ENCODE results near the gene CCDC12. TPM values are rescaled to one million over a fixed set of nuclear protein-coding genes. Genes with fewer than 3 reads are reported as not detected.
"Not testable (repeated sequence)": the region's sequence is repeated elsewhere in the genome, so short reads cannot be mapped to it uniquely, and the experiment has no call there.

Gene CCDC12
- total RNA-seq, 1 donor from 2014 or later, result 17.9 TPM

- no peak for DNase-seq (ENCODE audit: low spot score)
- Mint-ChIP-seq H3K4me3 (no peak overlapping the region), H3K36me3 (peaks cover 30% of the 10 kb centered on the region), H3K9me3 (peaks cover 3% of the 10 kb centered on the region), H3K27ac (no peak overlapping the region), H3K4me1 (no peaks in the 10 kb centered on the region), H3K27me3 (ENCODE audit: insufficient read depth, low read depth) (peaks cover 4% of the 10 kb centered on the region)
- H3K4me3 ChIP-seq, result no peak overlapping the region
- no peak overlapping the region for H3K27ac ChIP-seq
- H3F3A ChIP-seq (ENCODE audit: low read depth), result peaks cover 3% of the 10 kb centered on the region
- H3K4me2 ChIP-seq, result no peak overlapping the region
- H2AFZ ChIP-seq (replicated peaks), result no peak overlapping the region
- no peaks in the 10 kb centered on the region for H3K9me3 ChIP-seq (ENCODE audit: low read depth)
- no peak for TF ChIP-seq EZH2 (IDR thresholded peaks at IDR 0.05)
- TF ChIP-seq, protein P1, sequence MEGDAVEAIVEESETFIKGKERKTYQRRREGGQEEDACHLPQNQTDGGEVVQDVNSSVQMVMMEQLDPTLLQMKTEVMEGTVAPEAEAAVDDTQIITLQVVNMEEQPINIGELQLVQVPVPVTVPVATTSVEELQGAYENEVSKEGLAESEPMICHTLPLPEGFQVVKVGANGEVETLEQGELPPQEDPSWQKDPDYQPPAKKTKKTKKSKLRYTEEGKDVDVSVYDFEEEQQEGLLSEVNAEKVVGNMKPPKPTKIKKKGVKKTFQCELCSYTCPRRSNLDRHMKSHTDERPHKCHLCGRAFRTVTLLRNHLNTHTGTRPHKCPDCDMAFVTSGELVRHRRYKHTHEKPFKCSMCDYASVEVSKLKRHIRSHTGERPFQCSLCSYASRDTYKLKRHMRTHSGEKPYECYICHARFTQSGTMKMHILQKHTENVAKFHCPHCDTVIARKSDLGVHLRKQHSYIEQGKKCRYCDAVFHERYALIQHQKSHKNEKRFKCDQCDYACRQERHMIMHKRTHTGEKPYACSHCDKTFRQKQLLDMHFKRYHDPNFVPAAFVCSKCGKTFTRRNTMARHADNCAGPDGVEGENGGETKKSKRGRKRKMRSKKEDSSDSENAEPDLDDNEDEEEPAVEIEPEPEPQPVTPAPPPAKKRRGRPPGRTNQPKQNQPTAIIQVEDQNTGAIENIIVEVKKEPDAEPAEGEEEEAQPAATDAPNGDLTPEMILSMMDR (IDR thresholded peaks at IDR 0.05), result no peak
- no peaks in the 10 kb centered on the region for H4K20me1 ChIP-seq (ENCODE audit: low read depth)
- no peaks in the 10 kb centered on the region for H3K27me3 ChIP-seq
- no peaks in the 10 kb centered on the region for H3K79me2 ChIP-seq (ENCODE audit: low read depth)
- no peak overlapping the region for H3K9ac ChIP-seq
- H3K36me3 ChIP-seq, result peaks cover 16% of the 10 kb centered on the region
- no peaks in the 10 kb centered on the region for H3K4me1 ChIP-seq
Observed at GRCh38 chr3:46915297-46915822, 61.2 kb downstream of the CCDC12 start.

DNA sequence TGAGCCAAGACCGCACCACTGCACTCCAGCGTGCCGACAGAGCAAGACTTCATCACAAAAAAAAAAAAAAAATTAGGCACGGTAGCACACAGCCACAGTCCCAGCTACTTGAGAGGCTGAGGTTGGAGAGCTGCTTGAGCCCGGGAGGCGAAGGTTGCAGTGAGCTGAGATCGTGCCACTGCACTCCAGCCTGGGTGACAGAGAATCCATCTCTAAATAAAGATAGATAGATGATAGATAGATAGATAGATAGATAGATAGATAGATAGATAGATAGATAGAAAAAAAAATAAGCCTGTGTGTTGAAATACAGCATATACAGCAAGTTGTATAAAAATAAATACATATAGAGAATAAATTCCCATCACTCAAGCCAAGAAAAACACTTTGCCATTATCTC lies 61.7 kb downstream of the CCDC12 start:
- H3K27me3 Mint-ChIP-seq (ENCODE audit: insufficient read depth, low read depth), result peaks cover 4% of the 10 kb centered on the region
- no peak overlapping the region for H3K4me3 Mint-ChIP-seq
- peaks cover 3% of the 10 kb centered on the region for H3K9me3 Mint-ChIP-seq
- peaks cover 13% of the 10 kb centered on the region for H3K36me3 ChIP-seq
- no peak for TF ChIP-seq EZH2phosphoT487 (IDR thresholded peaks at IDR 0.05)
- no peak for TF ChIP-seq EZH2 (IDR thresholded peaks at IDR 0.05)
- TF ChIP-seq, protein P1 (IDR thresholded peaks at IDR 0.05), result no peak
- H3K4me2 ChIP-seq, result no peak overlapping the region
- H4K20me1 ChIP-seq (ENCODE audit: low read depth), result no peaks in the 10 kb centered on the region
- no peaks in the 10 kb centered on the region for H3K4me1 Mint-ChIP-seq
- H2AFZ ChIP-seq (replicated peaks), result no peak overlapping the region
- no peaks in the 10 kb centered on the region for H3K27me3 ChIP-seq
- no peak for DNase-seq (ENCODE audit: low spot score)
- H3F3A ChIP-seq (ENCODE audit: low read depth), result peaks cover 3% of the 10 kb centered on the region
- no peaks in the 10 kb centered on the region for H3K9me3 ChIP-seq (ENCODE audit: low read depth)
- H3K4me3 ChIP-seq, result no peak overlapping the region
- H3K36me3 Mint-ChIP-seq, result peaks cover 27% of the 10 kb centered on the region
- H3K9ac ChIP-seq, result no peak overlapping the region
- no peaks in the 10 kb centered on the region for H3K79me2 ChIP-seq (ENCODE audit: low read depth)
- no peaks in the 10 kb centered on the region for H3K4me1 ChIP-seq
- H3K27ac ChIP-seq, result no peak overlapping the region
- no peak overlapping the region for H3K27ac Mint-ChIP-seq

DNA sequence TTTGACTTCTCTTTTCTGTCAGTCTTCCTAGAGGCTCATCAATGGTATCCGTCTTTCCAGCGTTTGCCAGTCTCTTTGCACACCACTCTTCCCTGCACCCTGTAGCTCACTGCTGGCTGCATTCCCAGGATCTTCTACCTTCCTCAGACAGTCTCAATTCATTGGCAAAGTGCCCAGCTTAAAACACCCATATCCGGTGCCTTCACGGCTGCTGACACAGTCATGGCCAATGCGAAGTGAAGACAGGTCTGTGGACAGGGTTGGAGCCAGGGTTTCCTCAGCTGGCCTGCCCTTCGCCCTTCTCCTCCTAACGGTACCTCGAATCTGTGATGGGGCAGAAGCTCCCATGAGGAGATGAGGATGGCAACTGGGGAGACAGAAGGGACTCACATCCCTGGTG lies 62.9 kb downstream of the CCDC12 start:
- peaks cover 19% of the 10 kb centered on the region for H3K36me3 Mint-ChIP-seq
- no peak for TF ChIP-seq EZH2phosphoT487 (IDR thresholded peaks at IDR 0.05)
- H3K36me3 ChIP-seq, result peaks cover 12% of the 10 kb centered on the region
- no peaks in the 10 kb centered on the region for H3K4me1 ChIP-seq
- no peak overlapping the region for H3K9ac ChIP-seq
- no peaks in the 10 kb centered on the region for H3K79me2 ChIP-seq (ENCODE audit: low read depth)
- H3K9me3 ChIP-seq (ENCODE audit: low read depth), result no peaks in the 10 kb centered on the region
- no peaks in the 10 kb centered on the region for H3K4me1 Mint-ChIP-seq
- H3K27ac ChIP-seq, result no peak overlapping the region
- peaks cover 3% of the 10 kb centered on the region for H3F3A ChIP-seq (ENCODE audit: low read depth)
- H3K4me3 Mint-ChIP-seq, result no peak overlapping the region
- H3K9me3 Mint-ChIP-seq, result peaks cover 3% of the 10 kb centered on the region
- no peak overlapping the region for H2AFZ ChIP-seq (replicated peaks)
- H3K27me3 Mint-ChIP-seq (ENCODE audit: insufficient read depth, low read depth), result peaks cover 4% of the 10 kb centered on the region
- no peak overlapping the region for H3K4me3 ChIP-seq
- DNase-seq (ENCODE audit: low spot score), result no peak
- H3K4me2 ChIP-seq, result no peak overlapping the region
- H3K27me3 ChIP-seq, result no peaks in the 10 kb centered on the region
- no peak overlapping the region for H3K27ac Mint-ChIP-seq
- H4K20me1 ChIP-seq (ENCODE audit: low read depth), result no peaks in the 10 kb centered on the region

DNA sequence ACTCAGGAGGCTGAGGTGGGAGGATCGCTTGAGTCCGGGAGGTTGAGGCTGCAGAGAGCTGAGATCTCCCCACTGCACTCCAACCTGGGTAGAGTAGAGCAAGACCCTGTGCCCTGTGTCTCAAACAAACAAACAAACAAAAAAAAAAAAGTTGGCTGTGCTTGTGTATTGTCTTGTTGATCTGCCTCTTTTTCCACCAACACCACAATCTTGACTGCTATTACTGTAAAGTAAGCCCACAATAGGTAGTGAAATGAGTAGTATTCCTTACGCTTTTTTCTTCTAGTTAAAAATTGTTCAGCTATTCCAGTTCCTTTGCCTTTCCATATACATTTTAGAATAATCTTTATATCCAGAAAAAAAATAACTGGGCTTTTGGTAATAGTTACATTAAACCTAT lies 63.6 kb downstream of the CCDC12 start:
- no peak overlapping the region for H3K27ac Mint-ChIP-seq
- Histone ChIP-seq H4K20me1 (ENCODE audit: low read depth) (no peaks in the 10 kb centered on the region), H3K4me2 (no peak overlapping the region), H3K79me2 (ENCODE audit: low read depth) (no peaks in the 10 kb centered on the region), H3K4me1 (no peaks in the 10 kb centered on the region), H3F3A (ENCODE audit: low read depth) (peaks cover 3% of the 10 kb centered on the region), H3K27me3 (no peaks in the 10 kb centered on the region), H3K9me3 (ENCODE audit: low read depth) (no peaks in the 10 kb centered on the region), H3K27ac (no peak overlapping the region), H3K4me3 (no peak overlapping the region), H3K36me3 (peaks cover 6% of the 10 kb centered on the region), H2AFZ (replicated peaks) (no peak overlapping the region), H3K9ac (no peak overlapping the region)
- no peak for DNase-seq (ENCODE audit: low spot score)
- no peaks in the 10 kb centered on the region for H3K4me1 Mint-ChIP-seq
- no peak overlapping the region for H3K4me3 Mint-ChIP-seq
- H3K36me3 Mint-ChIP-seq, result peaks cover 12% of the 10 kb centered on the region
- TF ChIP-seq, protein P1 (IDR thresholded peaks at IDR 0.05), result no peak
- no peak for TF ChIP-seq EZH2 (IDR thresholded peaks at IDR 0.05)
- no peak for TF ChIP-seq EZH2phosphoT487 (IDR thresholded peaks at IDR 0.05)
- peaks cover 3% of the 10 kb centered on the region for H3K9me3 Mint-ChIP-seq
- H3K27me3 Mint-ChIP-seq (ENCODE audit: insufficient read depth, low read depth), result no peaks in the 10 kb centered on the region

DNA sequence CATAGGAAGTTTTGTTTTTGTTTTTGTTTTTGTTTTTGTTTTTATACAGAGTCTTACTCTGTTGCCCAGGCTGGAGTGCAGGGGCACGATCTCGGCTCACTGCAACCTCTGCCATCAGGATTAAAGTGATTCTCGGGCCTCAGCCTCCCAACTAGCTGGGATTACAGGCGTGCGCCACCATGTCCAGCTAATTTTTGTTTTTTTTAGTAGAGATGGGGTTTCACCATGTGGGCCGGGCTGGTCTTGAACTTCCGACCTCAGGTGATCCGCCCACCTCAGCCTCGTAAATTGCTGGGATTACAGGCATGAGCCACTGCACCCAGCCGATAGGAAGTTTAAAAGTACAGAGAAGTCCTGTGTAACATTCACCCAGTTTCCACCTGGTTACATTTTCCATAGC lies 65.6 kb downstream of the CCDC12 start:
- not testable (repeated sequence) for H3K36me3 ChIP-seq; H4K20me1 ChIP-seq (ENCODE audit: low read depth); H2AFZ ChIP-seq (replicated peaks); H3K27me3 ChIP-seq; DNase-seq (ENCODE audit: low spot score); H3K9me3 Mint-ChIP-seq; H3K4me1 ChIP-seq; H3K9ac ChIP-seq; H3K36me3 Mint-ChIP-seq; H3K9me3 ChIP-seq (ENCODE audit: low read depth); H3K4me3 Mint-ChIP-seq; H3K4me2 ChIP-seq; H3K79me2 ChIP-seq (ENCODE audit: low read depth); H3K4me3 ChIP-seq; H3K27ac ChIP-seq; H3F3A ChIP-seq (ENCODE audit: low read depth); H3K4me1 Mint-ChIP-seq; H3K27me3 Mint-ChIP-seq (ENCODE audit: insufficient read depth, low read depth); H3K27ac Mint-ChIP-seq
